GM19193 (cell line): ENCODE results near the gene NR2E1.

ENCODE experiments used
- POLR2A ChIP-seq: IDR thresholded peaks from 4 replicates; pipeline ENCODE4 v1.6.1; 2011; ENCODE audit not compliant: insufficient read depth, insufficient read length; ENCODE audit errors: extremely low read depth

NR2E1 gene

GRCh38 chr6:108165714-108166663 lies at the start of gene NR2E1:
NR2E1 (plus strand) TSS chr6:108166022; CDS start chr6:108166766, 744 bp downstream.
- TF ChIP-seq POLR2A = no peak

GRCh38 chr6:108116546-108117426 lies 49.0 kb upstream of the NR2E1 start:
- no peak for TF ChIP-seq POLR2A

- TF ChIP-seq POLR2A = no peak
Measured at GRCh38 chr6:108117427-108118358, 48.1 kb upstream of the NR2E1 start.

GRCh38 chr6:108118359-108118724 lies 47.5 kb upstream of the NR2E1 start:
- no peak for TF ChIP-seq POLR2A

GRCh38 chr6:108118810-108119768 lies 46.7 kb upstream of the NR2E1 start:
- no peak for TF ChIP-seq POLR2A

GRCh38 chr6:108119769-108120141 lies 46.1 kb upstream of the NR2E1 start:
- TF ChIP-seq POLR2A = no peak

GRCh38 chr6:108120311-108120710 lies 45.5 kb upstream of the NR2E1 start:
- TF ChIP-seq POLR2A = no peak

GRCh38 chr6:108121612-108122011 lies 44.2 kb upstream of the NR2E1 start:
- no peak for TF ChIP-seq POLR2A

- TF ChIP-seq POLR2A = no peak
Measured at GRCh38 chr6:108123481-108123929, 42.3 kb upstream of the NR2E1 start.

- no peak for TF ChIP-seq POLR2A
Measured at GRCh38 chr6:108123946-108124345, 41.9 kb upstream of the NR2E1 start.

- no peak for TF ChIP-seq POLR2A
Measured at GRCh38 chr6:108127056-108127455, 38.8 kb upstream of the NR2E1 start.

- TF ChIP-seq POLR2A = no peak
Measured at GRCh38 chr6:108127826-108128225, 38.0 kb upstream of the NR2E1 start.

GRCh38 chr6:108130262-108130661 lies 35.6 kb upstream of the NR2E1 start:
- TF ChIP-seq POLR2A = no peak

GRCh38 chr6:108132863-108133262 lies 33.0 kb upstream of the NR2E1 start:
- TF ChIP-seq POLR2A = no peak

GRCh38 chr6:108133594-108134179 lies 32.1 kb upstream of the NR2E1 start:
- no peak for TF ChIP-seq POLR2A
